Upper lobe of left lung (tissue), 4 donors: ENCODE measurements around the gene RGS14.

Experiments
- EP300 ChIP-seq, 4 donors: sonication (generic); formaldehyde crosslinking; IDR thresholded peaks; one replicate each; pipeline ENCODE4 v1.5.1; 2017; ENCODE audit warnings: antibody characterized with exemption in 4 of 4, control low read depth in 2 of 4
- POLR2A ChIP-seq, 4 donors: fragments of 450-650 bp; IDR thresholded peaks; one replicate each; pipeline ENCODE4 v1.5.1; 2016 to 2017; ENCODE audit warnings: antibody characterized with exemption in 4 of 4, mild to moderate bottlenecking in 2 of 4
- POLR2AphosphoS5 ChIP-seq, 2 donors: sonication (generic); formaldehyde crosslinking; IDR thresholded peaks; one replicate each; pipeline ENCODE4 v1.5.1; 2017; ENCODE audit warnings: antibody characterized with exemption in 2 of 2
- TF ChIP-seq, protein P1 (sequence below), 6 experiments: fragments of 450-650 bp in 4 of 6; fragments of 200-600 bp in 2 of 6; sonication (generic) in 2 of 6; IDR thresholded peaks; one replicate each; pipeline ENCODE4 v1.5.1; 2016 to 2019; ENCODE audit warnings: antibody characterized with exemption in 6 of 6

DNA sequence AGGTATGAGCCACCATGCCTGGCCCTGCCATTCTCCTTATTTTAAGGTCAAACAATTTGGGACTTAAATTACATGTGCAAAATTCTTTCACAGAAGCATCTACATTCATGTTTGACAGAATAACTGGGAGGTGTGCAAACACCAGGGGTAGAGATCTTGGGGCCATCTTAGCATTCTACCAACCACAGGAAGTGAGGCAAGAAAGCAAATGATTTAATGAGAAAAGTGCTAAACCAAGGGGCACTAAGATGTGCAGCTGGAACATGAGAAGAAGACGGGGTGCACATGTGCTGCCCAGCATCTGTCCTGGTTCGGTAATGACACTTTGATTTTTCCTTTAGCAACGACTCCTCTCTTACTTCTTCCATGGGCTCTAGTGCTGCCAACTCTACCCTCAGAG is 52.9 kb downstream of the RGS14 start:
- TF ChIP-seq POLR2AphosphoS5 (IDR thresholded peaks at IDR 0.05), result no peak
- TF ChIP-seq, protein P1, sequence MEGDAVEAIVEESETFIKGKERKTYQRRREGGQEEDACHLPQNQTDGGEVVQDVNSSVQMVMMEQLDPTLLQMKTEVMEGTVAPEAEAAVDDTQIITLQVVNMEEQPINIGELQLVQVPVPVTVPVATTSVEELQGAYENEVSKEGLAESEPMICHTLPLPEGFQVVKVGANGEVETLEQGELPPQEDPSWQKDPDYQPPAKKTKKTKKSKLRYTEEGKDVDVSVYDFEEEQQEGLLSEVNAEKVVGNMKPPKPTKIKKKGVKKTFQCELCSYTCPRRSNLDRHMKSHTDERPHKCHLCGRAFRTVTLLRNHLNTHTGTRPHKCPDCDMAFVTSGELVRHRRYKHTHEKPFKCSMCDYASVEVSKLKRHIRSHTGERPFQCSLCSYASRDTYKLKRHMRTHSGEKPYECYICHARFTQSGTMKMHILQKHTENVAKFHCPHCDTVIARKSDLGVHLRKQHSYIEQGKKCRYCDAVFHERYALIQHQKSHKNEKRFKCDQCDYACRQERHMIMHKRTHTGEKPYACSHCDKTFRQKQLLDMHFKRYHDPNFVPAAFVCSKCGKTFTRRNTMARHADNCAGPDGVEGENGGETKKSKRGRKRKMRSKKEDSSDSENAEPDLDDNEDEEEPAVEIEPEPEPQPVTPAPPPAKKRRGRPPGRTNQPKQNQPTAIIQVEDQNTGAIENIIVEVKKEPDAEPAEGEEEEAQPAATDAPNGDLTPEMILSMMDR (IDR thresholded peaks at IDR 0.05), result no peak
- TF ChIP-seq POLR2A (IDR thresholded peaks at IDR 0.05), result no peak
- TF ChIP-seq EP300 (IDR thresholded peaks at IDR 0.05), result no peak
